Fibroblast of the conjunctiva (primary cell): ENCODE data around the gene XPO4.
"Not testable (repeated sequence)": the region's sequence is repeated elsewhere in the genome, so short reads cannot be mapped to it uniquely, and the experiment has no call there.

ENCODE experiments used
- DNase-seq: peaks from one replicate; pipeline ENCODE4 v3.0.0-alpha.2; 2010; ENCODE audit warnings: low read depth

Gene XPO4

GRCh38 chr13:20902438-20903163, at the start of gene XPO4:
TSS of gene XPO4 (minus strand) at chr13:20902746. CDS start at chr13:20902738, 8 bp downstream.
- peak; percentile 22 for DNase-seq

- not testable (repeated sequence) for DNase-seq
Observed at GRCh38 chr13:20948001-20948400, 45.5 kb upstream of the XPO4 start.

- DNase-seq = no peak
Observed at GRCh38 chr13:20945952-20946383, 43.4 kb upstream of the XPO4 start.

GRCh38 chr13:20942938-20943559, 40.5 kb upstream of the XPO4 start:
- no peak for DNase-seq

- not testable (repeated sequence) for DNase-seq
Observed at GRCh38 chr13:20940511-20940910, 38.0 kb upstream of the XPO4 start.

- DNase-seq = no peak
Observed at GRCh38 chr13:20940083-20940482, 37.5 kb upstream of the XPO4 start.

- no peak for DNase-seq
Observed at GRCh38 chr13:20939662-20940061, 37.1 kb upstream of the XPO4 start.

- no peak for DNase-seq
Observed at GRCh38 chr13:20938302-20938701, 35.8 kb upstream of the XPO4 start.

GRCh38 chr13:20927596-20928257, 25.2 kb upstream of the XPO4 start:
- no peak for DNase-seq

GRCh38 chr13:20925395-20925790, 22.8 kb upstream of the XPO4 start:
- DNase-seq = not testable (repeated sequence)

GRCh38 chr13:20924758-20925394, 22.3 kb upstream of the XPO4 start:
- peak; percentile 73 for DNase-seq

GRCh38 chr13:20923272-20923671, 20.7 kb upstream of the XPO4 start:
- DNase-seq = no peak

- DNase-seq = no peak
Observed at GRCh38 chr13:20921572-20921971, 19.0 kb upstream of the XPO4 start.

- DNase-seq = not testable (repeated sequence)
Observed at GRCh38 chr13:20915676-20916075, 13.1 kb upstream of the XPO4 start.

- no peak for DNase-seq
Observed at GRCh38 chr13:20911037-20911436, 8.5 kb upstream of the XPO4 start.

- no peak for DNase-seq
Observed at GRCh38 chr13:20908714-20909497, 6.4 kb upstream of the XPO4 start.

GRCh38 chr13:20904908-20905307, 2.4 kb upstream of the XPO4 start:
- no peak for DNase-seq

- no peak for DNase-seq
Observed at GRCh38 chr13:20903164-20903475, 574 bp upstream of the XPO4 start.

- DNase-seq = no peak
Observed at GRCh38 chr13:20901668-20902437, 693 bp downstream of the XPO4 start.

- no peak for DNase-seq
Observed at GRCh38 chr13:20894245-20894644, 8.3 kb downstream of the XPO4 start.

- no peak for DNase-seq
Observed at GRCh38 chr13:20891768-20892167, 10.8 kb downstream of the XPO4 start.
